ENCODE data around the gene GARIN5A.

GRCh38 chr19:50449236-50449899 lies 27.3 kb downstream of the GARIN5A start:
- TF ChIP-seq RAD21 (IDR thresholded peaks at IDR 0.05 in 1 of 2, conservative IDR thresholded peaks at IDR 0.05 in 1 of 2; ENCODE audit: low read depth in 2 of 2, low read length in 2 of 2): no peak
- no peak for TF ChIP-seq JUND (IDR thresholded peaks at IDR 0.05; ENCODE audit: low read length)
- no peak for TF ChIP-seq CTCF (IDR thresholded peaks at IDR 0.05; ENCODE audit: control extremely low read depth in 1 of 3, insufficient read depth in 1 of 3, low read depth in 1 of 3, low read length in 3 of 3)
- no peak for TF ChIP-seq KDM1A (IDR thresholded peaks at IDR 0.05; ENCODE audit: borderline replicate concordance, low read length)
- TF ChIP-seq TAF1 (IDR thresholded peaks at IDR 0.05; ENCODE audit: low read depth, low read length): no peak
- TF ChIP-seq MAX (IDR thresholded peaks at IDR 0.05): no peak
- no peak for TF ChIP-seq RNF2 (IDR thresholded peaks at IDR 0.05; ENCODE audit: borderline replicate concordance, low read depth, low read length, missing control alignments, poor library complexity, severe bottlenecking)
- TF ChIP-seq HDAC6 (IDR thresholded peaks at IDR 0.05; ENCODE audit: low read depth, low read length): no peak
